Measurements from ENCODE around the gene PEX3.
A peak's percentile ranks its signal among the peaks of the same experiment; 100 is the strongest.
"Not testable (repeated sequence)": the region's sequence is repeated elsewhere in the genome, so short reads cannot be mapped to it uniquely, and the experiment has no call there.

PEX3 gene, protein sequence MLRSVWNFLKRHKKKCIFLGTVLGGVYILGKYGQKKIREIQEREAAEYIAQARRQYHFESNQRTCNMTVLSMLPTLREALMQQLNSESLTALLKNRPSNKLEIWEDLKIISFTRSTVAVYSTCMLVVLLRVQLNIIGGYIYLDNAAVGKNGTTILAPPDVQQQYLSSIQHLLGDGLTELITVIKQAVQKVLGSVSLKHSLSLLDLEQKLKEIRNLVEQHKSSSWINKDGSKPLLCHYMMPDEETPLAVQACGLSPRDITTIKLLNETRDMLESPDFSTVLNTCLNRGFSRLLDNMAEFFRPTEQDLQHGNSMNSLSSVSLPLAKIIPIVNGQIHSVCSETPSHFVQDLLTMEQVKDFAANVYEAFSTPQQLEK

DNA sequence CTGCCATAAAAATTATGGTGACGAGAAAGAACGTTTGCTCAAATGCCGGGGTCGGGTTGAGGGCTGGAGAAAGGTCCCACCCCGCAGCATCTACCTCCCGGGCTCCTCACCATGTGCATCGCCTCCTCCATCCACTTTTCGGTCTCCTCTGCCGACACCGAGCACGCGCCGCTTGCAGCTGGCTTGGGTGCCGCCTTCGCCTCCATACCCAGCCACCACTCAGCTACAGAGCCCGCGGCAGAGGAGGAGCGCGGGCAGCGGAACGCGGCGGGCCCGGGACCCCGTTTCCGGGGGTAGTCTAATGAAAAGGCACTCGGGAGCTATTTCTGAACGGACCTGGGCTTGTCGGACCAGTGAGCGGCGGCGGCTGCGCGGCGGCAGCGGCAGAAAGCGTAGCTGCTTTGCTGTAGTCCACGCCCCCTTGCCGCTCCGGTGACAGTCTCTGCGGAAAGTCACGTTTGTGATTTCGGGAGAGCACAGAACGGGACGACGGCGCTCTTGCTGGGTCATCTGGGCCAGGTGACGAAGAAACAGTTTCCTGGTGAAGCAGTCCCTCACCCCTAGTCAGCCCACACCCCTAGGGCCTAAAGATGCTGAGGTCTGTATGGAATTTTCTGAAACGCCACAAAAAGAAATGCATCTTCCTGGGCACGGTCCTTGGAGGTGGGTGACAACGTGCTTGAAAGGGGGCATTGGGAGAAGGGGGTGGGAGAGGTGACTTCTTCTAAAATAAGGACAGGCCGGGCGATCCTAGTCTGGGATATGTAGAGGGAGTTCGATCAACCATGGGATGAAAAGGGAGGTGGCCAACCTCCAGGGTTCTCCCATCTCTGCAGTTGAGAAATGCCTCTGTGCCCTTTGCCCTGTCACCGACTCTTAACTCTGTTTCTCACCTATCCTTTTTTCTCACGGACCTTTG is at the start of gene PEX3, which contains the start of gene ADAT2:
PEX3 (plus strand) TSS at position 353 of the 919 bp plus-strand sequence; CDS start at position 591, 238 bp downstream.
ADAT2 (minus strand) TSS at position 243 of the 919 bp plus-strand sequence; CDS start at position 206, 37 bp downstream.
- DNase-seq: peak; percentile 96

DNA sequence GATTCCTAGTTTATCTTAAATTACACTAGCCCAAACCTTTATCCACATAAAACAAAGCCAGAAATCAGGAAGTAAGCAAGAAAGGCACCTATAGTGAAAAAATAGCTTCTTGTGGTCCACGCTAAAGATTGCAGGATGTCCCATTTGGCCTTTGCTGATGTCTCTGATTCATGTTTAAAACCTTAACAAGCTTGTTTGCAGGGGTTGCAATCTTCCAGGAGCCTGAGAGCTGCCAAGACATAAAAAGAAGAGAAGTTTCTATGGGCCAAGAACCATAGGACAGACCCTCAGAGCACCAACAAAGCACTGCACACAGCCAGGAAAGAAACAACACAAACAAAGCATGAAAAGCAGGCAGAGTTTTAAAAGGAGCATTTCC is 49.5 kb upstream of the PEX3 start:
- DNase-seq: no peak

DNA sequence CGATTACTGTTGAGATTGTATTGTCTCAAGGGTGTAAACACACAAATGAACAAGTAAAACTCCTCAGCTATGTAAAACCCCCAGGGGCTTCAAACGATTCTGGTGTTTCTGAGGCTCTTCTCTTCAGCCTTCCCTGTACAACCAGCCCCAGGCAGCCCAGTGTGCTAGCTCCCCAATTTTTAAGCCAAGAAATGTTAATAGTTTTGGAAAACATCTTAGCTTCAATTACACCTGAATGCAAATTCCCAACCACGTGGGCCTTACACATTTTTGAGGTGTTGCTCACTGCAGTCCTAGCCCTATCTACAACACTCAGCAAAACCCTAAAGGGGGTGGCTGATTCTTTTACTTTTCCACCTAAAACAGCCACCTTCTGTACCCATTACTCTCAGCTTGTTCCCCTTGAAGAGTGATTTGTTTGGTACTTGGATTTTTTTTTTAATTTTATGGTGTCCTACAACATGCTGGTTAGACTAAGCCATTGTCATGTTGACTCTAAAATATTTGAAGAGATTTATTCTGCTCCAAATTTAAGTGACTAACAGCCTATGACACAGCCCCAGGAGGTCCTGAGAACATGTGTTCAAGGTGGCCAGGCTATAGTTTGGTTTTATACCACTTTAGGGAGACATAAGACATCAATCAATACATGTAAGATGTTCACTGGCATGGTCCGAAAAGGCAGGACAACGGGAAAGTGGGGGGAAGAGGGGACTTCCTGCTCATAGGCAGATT is 48.8 kb upstream of the PEX3 start:
- DNase-seq: no peak

DNA sequence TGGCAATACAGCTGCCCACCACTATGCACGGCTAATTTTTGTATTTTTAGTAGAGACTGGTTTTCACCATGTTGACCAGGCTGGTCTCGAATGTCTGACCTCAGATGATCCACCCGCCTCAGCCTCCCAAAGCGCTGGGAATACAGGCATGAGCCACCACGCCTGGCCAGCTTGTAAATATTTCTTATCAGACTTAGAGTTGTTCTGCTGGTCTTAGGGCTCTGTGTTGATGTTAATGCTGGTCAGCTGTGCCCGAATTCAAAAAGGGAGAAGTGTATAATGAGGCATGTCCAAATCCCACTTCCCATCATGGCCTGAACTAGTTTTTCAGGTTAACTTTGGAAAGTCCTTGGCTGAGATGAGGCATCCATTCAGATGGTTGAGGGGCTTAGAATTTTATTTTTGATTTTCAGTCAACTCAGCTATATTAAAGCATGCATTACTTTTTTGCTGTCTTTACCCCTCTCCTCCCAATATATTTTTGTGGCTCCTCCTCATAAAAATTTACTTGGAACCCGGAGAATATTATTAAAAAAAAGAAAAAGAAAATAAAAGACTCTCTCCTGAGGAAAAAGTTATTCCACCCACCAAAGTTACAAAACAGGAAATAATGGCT is 47.8 kb upstream of the PEX3 start:
- no peak for DNase-seq

DNA sequence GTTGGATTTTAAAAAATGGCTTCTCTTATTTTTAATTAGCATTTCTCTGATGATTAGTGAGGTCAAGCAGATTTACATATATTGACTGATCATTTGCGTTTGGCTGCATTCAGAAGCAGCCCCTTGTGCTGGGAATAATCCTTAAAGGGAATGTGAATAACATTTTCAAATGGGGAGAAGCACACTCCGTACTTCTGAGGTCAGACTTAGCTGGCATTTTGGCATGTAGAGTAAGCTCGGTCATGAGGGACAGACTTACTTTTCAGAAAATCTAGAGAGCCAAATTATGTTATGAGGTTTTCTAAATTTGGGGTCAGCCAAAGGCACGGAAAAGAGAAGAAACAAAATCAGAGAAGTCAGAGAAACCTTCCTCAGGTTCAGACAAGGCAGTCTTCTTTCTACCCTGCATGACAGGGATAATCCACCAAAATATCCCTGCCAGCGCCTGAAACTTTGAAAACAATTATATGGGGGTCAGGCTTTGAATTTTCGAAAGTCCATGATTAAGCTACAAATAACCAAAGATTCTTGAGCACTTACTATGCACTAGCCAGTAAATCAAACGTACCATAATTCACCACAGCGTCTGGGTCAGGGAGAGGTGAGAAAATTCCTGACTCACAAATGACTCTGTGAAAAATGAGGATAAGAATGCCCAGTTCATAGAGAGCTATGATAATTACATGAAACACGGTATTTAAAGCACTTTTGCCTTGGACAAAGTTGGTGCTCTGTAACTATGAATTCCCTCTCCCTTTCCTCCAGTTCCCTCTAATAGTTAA is 45.0 kb upstream of the PEX3 start:
- DNase-seq: no peak

DNA sequence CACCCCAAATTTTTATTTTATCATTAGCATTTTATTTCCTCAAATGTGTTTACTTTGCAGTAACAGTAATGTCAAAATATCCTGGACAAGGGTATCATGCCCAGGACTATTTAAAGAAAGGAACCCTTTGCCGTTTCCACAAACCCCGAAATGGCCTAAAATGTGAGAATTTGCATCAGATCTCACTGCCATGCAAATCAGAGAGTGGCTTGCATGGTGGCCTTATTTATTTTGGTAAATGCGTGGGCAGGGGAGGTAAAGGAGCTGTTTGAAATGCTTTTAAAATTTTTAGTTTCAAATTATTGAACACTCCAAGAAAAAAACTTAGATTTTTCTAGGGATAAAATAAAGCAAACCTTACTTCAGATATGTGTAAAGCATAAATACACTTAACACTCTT is 43.9 kb upstream of the PEX3 start:
- DNase-seq: no peak

DNA sequence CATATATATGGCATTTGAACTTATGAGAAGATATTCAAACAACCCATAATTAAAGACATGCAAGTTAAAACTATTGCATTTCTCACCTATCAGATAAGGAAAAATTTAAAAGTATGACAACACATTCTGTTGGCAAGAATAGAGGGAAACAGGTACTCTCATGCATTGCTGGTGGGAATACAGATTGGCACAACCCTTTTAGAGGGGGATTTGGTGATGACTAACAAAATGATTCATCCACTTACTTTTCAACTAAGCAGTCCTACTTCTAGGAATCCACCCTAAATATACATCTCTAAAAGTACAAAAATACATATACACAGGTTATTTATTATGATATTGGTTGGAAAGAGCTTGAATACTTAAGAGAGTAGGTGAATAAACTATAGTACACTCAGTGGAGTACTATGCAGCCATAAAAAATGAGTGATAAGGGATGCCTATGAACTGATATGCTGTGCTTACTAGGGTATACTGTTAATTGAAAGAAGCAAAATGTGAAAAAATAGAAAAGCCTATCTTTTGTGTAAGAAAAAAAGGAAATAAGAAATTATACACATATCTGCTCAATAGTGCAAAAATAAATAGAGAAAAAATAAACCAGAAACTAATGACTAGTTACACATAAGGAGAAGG is 42.3 kb upstream of the PEX3 start:
- no peak for DNase-seq

DNA sequence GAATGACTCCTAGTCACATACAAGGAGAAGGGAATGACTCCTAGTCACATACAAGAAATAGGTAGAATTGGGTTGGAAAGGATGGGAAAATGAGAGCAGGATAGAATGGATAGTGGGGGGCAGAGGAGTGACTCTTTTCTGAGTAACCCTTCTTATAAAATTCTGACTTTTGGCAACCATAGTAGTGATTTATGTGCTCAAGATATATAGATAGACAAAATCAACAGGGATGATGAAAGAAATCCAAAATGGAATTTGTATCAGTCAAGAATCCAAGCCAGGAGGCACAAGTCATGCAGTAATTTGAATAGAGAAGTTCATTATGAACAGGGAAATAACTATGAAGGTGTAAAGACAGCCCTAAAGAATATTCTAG is 41.8 kb upstream of the PEX3 start:
- DNase-seq: no peak

DNA sequence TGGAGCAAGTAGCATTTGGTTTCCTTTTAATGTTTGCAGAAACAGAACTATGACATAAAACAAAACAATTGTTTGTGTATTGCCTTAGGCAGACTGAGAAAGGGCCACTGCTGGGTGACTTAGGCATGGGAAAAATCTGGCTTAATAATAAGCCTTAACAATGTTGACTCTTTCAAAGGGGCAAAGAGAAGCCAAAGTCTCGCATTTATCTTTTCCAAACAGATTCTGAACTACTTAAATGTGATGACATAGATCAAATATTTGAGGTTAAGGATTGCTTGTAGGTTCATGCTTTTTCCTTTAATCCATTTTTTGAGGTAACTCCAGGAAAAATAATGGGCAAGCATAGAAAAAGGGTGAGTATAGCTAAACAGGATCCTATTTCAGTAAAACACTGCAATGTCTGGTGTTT is 39.7 kb upstream of the PEX3 start:
- no peak for DNase-seq

DNA sequence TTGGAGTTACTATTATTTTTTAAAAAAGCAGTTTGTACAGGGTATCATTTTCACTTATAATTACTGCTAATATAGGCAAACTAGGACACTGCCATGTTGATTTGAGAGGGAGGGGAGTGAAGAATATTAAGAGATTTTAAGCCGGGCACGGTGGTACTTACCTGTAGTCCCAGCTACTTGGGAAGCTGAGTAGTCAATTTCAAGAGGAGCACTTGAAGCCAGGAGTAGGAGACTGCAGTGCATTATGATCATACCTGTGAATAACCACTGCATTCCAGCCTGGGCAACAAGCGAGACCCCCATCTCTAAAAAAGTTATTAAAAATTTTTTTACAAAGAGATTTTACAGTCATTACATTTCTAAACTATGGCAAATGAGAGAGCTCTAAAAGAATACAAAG is 35.8 kb upstream of the PEX3 start:
- no peak for DNase-seq

DNA sequence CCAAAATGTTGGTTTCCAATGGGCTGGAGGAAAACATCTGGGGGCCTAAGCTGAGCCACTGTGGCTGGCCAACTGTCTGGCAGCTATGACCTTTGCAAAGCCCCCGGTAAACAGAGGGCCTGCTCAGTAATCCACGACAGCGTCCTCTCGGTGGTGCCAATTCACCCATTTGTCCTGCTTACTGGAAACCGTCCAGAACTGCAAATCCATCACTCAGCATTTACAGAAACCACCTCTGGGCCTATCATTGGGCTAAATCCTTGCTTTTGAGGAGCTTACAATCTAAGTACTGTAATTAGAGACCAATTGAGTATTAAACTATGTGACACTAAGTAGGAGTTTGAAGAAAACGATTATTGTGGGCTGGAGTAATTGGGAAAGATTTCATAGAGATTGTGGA is 31.1 kb upstream of the PEX3 start:
- DNase-seq: no peak

DNA sequence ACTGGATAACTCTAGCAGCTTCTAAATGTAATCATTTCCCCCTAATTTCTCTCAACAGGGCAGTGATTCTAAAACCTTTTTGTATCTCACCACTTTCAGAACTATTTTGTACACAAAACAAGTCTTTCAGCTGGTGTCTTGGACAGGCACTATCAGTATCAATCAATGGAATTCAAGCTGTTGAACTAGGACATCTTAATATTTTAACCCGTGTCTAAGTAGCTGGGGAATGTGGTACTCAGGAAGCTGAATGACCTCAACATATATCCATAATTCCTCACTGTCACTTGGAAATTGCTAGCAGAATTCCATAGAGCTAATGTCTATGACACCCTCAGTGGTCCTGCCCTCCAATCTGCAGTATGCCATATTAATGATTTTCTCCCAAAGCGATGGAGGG is 24.6 kb upstream of the PEX3 start:
- no peak for DNase-seq

DNA sequence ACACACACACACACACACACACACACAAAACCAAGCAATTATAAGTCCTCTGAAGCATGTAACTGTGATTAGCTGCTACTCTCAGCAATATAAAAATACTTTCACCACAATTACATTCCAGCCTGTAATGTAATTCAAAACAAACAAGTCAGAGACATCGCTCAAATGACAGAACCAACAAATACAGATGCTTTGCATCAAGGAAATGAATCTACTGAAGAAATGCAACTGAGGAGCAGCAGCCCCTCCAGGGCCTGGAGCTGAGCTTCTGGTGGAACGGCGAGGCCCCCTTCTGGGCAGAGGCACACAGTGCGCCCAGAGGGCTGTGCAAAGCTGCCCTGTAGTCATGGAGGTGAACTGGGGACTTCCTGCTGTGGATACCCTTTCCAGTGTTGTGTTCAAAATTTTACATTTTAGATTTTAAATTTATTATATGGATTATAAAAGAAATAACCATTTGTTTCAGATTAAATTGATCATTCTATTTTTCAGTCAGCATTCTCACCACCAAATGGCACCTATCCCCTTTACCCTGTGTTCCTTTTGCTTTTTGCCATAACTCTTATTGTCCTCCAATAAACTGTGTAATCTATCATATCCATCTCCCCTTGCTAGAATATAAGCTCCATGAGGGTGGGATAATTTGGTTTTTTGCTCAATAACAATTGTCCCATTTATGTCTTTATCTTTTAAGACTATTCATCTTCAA is 23.3 kb upstream of the PEX3 start:
- peak; percentile 70 for DNase-seq

DNA sequence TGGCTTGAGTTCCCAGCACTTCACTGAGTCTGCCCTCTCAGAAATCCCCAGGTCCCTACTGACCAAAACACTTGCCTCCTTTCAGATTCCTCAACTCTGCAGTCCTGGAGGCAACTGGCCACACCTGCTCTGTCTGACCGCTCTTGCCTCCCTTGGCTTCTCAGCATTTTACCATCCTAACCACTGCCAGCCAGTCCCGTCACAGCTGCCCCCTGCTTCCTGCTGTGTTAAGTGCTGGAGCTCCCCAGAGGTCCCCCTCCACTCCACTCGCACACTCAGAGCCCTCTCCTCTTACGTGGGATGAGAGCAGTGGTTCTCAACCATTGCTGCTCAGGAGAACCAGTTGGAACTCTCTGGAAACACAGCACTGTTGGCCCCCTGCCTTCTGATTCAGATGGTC is 20.6 kb upstream of the PEX3 start:
- no peak for DNase-seq

DNA sequence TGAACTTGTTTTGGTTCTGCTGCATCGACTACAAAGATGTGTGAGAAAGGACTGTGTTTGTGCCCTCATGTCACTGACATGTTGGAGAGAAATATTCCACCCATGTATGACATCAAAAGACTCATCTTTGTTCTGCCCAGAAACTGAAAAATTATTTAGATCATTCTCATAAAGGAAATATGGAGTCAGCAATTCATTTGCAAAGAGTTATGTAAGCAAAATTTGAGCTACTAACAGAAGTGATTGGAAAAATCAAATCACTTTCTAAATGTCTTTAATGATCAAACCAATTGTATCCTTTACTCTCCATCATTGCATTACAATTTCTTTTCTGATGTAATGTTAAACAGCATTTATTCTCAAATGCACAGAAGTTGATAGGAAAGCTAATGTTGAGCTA is 19.4 kb upstream of the PEX3 start:
- DNase-seq: no peak

DNA sequence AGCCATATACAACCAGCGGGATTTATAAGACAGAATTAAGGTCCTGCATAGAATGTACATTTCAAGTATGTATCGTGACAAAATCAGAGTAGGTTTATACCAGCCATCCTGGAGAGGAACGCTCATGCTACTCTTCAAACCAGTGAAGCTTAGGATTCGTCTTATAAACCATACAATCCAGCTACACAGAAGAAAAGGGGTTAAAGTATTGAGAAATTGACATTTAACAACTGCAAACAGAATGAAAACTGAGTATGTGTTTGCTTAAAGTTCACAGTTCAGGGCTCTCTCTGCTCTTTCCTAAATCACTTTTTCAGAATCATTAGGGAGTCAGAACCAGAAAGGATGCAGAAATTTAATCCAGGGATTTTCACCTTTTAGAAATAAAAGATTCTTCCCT is 18.0 kb upstream of the PEX3 start:
- DNase-seq: no peak

DNA sequence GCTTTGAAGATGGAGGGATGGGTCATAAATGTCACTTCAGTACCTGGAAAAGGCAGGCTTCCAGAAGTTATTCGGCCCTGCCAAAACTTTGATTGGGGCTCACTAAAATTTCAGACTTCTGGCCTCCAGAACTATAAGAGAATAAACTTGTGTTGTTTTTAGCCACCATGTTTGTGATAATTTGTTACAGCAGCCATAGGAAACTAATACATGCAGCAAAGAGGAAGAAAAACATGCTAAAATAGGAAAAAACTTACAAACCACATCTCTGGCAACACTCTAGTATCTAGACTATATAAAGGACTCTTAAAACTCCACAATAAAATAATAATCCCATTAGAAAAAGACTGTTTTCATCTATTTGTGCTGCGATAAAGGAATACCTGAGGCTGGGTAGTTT is 9.6 kb upstream of the PEX3 start:
- no peak for DNase-seq

DNA sequence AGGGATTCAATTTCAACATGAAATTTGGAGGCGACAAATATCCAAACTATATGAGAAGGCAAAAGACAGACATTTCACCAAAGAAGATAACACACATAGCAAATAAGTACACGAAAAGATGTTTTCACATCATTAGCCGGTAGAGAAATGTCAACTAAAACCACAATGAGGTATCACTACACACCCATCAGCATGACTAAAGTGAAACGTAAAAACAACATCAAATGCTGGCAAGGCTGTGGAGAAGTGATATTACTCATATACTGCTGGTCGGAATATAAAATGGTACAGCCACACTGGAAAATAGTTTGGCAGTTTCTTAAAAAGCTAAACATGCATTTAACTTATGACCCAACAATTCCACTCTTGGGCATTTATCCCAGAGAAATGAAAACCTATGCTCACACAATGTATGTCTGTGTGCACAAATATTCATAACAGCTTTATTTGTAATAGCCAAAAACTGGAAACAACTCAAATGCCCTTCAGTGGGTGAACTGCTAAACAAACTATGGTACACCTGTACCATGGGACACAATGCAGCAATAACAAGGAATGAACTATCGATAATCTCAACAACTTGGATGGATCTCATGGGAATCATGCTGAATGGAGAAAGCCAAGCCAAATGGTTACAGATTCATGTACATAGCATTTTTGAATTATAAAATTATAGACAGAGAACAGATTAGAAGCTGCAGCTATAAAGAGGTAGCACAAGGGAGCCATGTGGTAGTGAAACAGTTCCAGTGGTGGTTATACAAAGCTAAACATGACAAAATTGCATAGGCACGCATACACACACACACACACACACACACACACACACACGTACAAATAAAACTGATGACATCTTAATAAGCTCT is 8.7 kb upstream of the PEX3 start:
- no peak for DNase-seq

DNA sequence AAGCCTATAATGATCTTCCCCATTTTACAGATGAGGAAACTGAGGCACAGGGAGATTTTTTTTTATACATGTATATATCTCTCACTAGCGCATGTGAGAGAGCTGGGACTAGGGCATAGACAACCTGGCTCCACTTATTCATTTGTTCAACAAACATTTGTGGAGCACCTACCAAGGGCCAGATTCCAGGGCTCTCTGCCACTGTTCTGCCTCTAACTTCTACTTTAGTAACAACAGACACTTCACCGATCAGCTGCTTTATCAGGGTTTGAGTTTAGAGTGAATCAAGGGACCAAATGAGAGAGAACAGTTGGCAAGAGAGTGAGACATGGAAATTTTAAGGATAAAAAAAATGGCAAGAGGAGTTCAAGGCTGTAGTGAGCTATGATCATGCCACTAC is 7.5 kb upstream of the PEX3 start:
- DNase-seq: no peak

DNA sequence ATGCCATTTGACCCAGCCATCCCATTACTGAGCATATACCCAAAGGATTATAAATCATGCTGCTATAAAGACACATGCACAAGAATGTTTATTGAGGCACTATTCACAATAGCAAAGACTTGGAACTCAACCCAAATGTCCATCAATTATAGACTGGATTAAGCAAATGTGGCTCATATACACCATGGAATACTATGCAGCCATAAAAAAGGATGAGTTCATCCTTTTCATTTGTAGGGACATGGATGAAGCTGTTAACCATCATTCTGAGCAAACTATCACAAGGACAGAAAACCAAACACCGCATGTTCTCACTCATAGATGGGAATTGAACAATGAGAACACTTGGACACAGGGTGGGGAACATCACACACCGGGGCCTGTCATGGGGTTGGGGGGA is 2.7 kb upstream of the PEX3 start:
- DNase-seq: not testable (repeated sequence)

Measured in NCI-H2171 treated with DMSO at 0.1 percent for 48 hours (cell line).